HepG2 (cell line): Measurements from ENCODE around the gene AGRN.

ENCODE experiments used
- BCL6 ChIP-seq: IDR thresholded peaks from 2 replicates; pipeline ENCODE4 v1.6.1; 2016; ENCODE audit warnings: missing genetic modification reagents, missing compliant biosample characterization
- CTCF ChIP-seq: sonication (generic); formaldehyde crosslinking; IDR thresholded peaks from 2 replicates; pipeline ENCODE4 v1.5.0; 2020; ENCODE audit warnings: mild to moderate bottlenecking, missing genetic modification reagents, moderate library complexity
- E2F1 ChIP-seq: sonication (generic); formaldehyde crosslinking; IDR thresholded peaks from 2 replicates; pipeline ENCODE4 v1.5.0; 2020; ENCODE audit warnings: missing genetic modification reagents

GRCh38 chr1:1040004-1040991 lies 20.4 kb downstream of the AGRN start:
- no peak for TF ChIP-seq BCL6 (CRISPR knock-in tag)
- no peak for TF ChIP-seq E2F1 (CRISPR knock-in tag)
- no peak for TF ChIP-seq CTCF (CRISPR knock-in tag)
